Astrocyte of the cerebellum (primary cell): ENCODE measurements around the gene CEMIP2.
"Not testable (repeated sequence)": the region's sequence is repeated elsewhere in the genome, so short reads cannot be mapped to it uniquely, and the experiment has no call there.

Source experiments
- DNase-seq: peaks from one replicate; pipeline ENCODE4 v3.0.0-alpha.2; 2011; ENCODE audit warnings: low read depth
- H3K4me3 ChIP-seq: 2 replicates; pipeline ENCODE4 v1.5.1; 2011; ENCODE audit warnings: mild to moderate bottlenecking, low read depth, low read length, moderate library complexity
- in situ Hi-C: cut with HindIII; loops from 2 replicates; pipeline ENCODE4 v1.10.0; 2017; ENCODE audit warnings: low sequenced_read_pairs
- TF ChIP-seq, protein P1 (sequence below): IDR thresholded peaks from 2 replicates; pipeline ENCODE4 v1.5.1; 2012; ENCODE audit warnings: low read length, low read depth, moderate library complexity, mild to moderate bottlenecking; ENCODE audit errors: missing control alignments

CEMIP2 gene

DNA sequence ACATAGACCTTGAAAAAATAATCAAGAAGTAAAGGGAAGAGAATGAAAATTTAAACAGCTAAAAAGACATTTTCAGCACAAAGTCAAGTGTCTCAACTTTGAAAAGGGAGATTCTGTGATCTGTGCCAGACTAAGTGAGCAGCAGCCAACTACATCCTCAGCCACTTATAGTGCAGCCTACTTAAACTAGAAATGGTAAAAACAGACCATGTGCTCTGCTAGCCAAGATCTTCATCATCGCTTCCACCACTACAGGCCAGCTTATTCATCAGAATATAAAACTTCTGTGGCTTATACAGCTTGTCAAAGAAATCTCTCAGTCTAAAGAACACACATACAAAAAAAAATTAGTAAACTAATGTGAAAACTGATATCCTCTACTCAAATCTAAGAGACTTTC is 63.5 kb downstream of the CEMIP2 start:
- no peak for DNase-seq
- in situ Hi-C loops = no loop called here
- TF ChIP-seq, protein P1, sequence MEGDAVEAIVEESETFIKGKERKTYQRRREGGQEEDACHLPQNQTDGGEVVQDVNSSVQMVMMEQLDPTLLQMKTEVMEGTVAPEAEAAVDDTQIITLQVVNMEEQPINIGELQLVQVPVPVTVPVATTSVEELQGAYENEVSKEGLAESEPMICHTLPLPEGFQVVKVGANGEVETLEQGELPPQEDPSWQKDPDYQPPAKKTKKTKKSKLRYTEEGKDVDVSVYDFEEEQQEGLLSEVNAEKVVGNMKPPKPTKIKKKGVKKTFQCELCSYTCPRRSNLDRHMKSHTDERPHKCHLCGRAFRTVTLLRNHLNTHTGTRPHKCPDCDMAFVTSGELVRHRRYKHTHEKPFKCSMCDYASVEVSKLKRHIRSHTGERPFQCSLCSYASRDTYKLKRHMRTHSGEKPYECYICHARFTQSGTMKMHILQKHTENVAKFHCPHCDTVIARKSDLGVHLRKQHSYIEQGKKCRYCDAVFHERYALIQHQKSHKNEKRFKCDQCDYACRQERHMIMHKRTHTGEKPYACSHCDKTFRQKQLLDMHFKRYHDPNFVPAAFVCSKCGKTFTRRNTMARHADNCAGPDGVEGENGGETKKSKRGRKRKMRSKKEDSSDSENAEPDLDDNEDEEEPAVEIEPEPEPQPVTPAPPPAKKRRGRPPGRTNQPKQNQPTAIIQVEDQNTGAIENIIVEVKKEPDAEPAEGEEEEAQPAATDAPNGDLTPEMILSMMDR = no peak

DNA sequence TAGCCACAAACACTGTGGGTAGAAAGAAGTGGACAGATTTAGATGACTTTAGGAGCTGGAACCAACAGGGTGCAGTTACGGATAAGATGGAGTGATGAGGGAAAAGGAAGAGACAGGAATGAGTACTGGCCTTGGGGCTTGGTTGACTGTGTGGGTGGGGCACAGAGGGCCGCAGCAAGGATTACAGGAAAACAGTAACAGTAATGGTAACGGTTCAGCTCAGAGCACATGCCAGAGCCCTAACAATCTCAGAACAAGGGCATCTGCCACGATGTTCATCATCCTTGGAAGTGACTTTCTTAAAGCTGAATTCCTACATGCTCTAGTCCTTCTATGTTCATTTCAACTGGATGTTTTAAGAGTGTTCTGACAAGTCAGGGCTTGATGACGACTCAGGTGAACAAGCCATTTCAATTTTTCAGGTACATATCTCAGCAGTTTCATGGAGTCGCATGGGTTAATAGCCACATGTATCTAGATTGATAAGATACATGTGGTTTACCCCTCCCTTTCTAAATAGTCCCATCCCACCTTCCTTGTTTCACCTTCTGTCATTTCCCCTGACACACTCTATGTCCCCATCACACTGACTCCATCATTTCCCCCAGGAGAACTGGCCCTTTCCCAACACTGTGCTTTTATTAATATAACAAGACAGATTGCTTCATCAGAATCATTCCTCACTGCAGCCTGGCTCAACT is 65.0 kb downstream of the CEMIP2 start:
- TF ChIP-seq, protein P1 = no peak
- no peak overlapping the region for H3K4me3 ChIP-seq
- DNase-seq = no peak
- in situ Hi-C loops = no loop called here

More for the DNA sequence above, 63.5 kb downstream of the CEMIP2 start:
- H3K4me3 ChIP-seq = no peak overlapping the region

GRCh38 chr9:71697882-71698281 is 70.4 kb downstream of the CEMIP2 start:
- in situ Hi-C loops = no loop called here
- no peak overlapping the region for H3K4me3 ChIP-seq
- TF ChIP-seq, protein P1 = no peak
- DNase-seq = no peak

DNA sequence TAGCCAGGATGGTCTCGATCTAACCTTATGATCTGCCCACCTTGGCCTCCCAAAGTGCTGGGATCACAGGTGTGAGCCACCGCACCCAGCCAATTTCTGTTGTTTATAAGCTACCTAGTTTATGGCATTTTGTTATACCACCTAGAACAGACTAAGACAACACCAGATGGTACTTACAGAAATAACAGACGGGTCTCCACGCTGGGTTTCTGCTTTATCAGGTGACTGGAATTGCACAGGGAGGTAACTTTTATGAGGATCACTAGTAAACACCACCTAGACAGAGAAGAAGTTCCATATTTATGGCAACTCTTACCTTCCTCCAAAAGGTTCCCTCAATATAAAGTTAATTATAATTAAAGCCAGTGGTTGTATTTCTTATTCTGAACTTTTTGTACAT is 74.0 kb downstream of the CEMIP2 start:
- no peak overlapping the region for H3K4me3 ChIP-seq
- TF ChIP-seq, protein P1 = no peak
- in situ Hi-C loops = no loop called here
- no peak for DNase-seq

- TF ChIP-seq, protein P1 = no peak
- no peak for DNase-seq
- in situ Hi-C loops = no loop called here
- no peak overlapping the region for H3K4me3 ChIP-seq
Measured at GRCh38 chr9:71693607-71694006, 74.7 kb downstream of the CEMIP2 start.

DNA sequence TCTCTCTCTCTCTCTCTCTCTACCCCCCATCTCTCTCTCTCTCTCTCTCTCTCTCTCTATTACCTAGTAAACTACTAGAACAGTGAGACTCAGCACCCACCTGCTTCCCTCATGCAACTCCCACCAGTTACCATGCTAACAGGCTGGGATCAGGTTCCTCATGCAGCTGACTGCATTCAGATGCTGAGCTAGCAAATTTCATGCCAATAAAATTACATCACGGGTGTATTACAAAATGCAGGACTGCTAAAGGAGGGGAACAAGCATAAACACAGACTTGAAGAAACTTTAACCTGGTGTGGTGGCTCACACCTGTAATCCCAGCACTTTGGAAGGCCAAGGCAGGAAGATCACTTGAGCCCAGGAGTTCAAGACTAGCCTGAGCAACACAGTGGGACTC is 76.0 kb downstream of the CEMIP2 start:
- DNase-seq = no peak
- in situ Hi-C loops = no loop called here
- H3K4me3 ChIP-seq = no peak overlapping the region
- TF ChIP-seq, protein P1 = no peak

DNA sequence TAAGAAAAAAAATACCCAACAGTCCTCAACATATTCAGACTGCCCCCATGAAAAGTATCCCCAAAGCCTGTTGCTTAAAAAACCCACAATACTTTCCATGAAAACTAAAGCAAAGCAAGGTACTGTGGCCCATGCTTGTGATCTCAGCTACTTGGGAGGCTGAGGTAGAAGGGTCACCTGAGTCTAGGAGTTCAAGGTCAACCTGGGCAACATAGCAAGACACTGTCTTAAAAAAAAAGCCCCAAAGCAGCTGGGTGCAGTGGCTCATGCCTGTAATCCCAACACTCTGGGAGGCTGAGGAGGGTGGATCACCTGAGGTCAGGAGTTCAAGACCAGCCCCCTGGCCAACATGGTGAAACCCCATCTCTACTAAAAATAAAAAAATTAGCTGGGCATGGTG is 76.7 kb downstream of the CEMIP2 start:
- H3K4me3 ChIP-seq, in situ Hi-C loops, DNase-seq: not testable (repeated sequence)
